Activated CD8-positive, alpha-beta memory T cell treated with anti-CD3 and anti-CD28 coated beads, Interleukin-2, amount 50 U/mL, for 1 hour (primary cell): Measurements from ENCODE around the gene SUN5.

Experiments
- DNase-seq: peaks from one replicate; pipeline ENCODE4 v3.0.0-alpha.2; 2020; ENCODE audit errors: extremely low read depth

The SUN5 gene

DNA sequence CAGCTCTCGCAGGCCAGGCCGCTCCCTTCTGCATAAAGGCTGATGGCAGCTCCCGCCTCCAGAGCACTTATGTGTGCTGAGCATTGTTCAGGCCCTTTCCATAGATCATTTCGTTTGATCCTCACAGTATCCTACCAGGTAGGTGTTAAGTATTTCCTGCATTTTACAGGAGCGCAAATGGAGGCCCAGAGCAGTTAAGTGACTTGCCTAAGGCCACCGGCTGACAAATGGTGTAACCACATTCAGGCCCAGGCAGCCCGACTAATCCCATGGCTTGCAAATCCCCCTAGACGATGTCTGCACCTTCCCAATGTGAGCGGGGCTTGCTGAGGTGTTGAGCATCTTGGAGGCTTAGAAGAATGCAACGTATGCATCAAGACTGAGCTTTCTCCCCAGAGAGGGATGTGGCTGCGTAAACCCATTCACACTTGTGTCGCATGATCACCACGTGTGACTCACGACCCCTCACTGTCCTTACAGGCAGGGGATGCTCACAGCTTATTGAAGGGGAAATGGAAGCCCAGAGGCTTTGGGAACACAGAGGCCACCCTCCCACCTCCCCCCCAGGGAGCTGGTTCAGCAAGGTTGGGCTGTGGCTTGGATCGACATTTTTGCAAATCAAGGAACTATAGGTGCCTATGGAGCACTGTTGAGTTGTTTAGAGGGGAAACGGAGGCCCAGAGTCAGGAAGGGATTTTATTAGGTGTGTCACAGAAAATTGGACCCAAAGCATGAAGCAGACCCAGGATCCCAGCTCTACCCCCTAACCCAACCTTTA is 10.3 kb upstream of the SUN5 start:
- no peak for DNase-seq

DNA sequence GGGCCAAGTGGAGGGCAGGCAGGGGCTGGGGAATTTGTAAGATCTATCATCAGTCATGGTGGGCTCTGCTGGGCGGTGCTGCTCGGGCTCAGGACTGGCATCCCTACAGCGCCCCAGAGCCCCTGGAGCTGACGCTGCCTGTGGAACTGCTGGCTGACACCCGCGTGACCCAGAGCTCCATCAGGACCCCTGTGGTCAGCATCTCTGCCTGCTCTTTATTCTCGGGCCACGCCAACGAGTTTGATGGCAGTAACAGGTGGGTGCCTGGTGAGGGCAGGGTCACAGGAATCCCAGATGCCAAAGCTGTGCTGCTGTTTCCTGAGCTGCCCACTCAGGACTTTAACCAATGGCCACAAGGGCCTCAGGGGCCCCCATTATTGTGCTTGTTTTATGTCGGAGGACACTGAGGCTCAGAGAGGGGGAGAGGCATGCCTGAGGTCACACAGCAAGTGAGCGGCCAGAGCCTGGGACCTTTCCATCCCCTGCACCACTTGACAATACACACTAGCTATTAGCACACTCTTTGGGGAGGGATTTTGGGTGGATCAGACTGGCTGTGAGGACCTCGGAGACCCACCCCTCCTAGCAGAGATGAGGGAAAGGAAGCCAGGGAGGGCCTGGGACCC is 9.6 kb upstream of the SUN5 start:
- DNase-seq: no peak

DNA sequence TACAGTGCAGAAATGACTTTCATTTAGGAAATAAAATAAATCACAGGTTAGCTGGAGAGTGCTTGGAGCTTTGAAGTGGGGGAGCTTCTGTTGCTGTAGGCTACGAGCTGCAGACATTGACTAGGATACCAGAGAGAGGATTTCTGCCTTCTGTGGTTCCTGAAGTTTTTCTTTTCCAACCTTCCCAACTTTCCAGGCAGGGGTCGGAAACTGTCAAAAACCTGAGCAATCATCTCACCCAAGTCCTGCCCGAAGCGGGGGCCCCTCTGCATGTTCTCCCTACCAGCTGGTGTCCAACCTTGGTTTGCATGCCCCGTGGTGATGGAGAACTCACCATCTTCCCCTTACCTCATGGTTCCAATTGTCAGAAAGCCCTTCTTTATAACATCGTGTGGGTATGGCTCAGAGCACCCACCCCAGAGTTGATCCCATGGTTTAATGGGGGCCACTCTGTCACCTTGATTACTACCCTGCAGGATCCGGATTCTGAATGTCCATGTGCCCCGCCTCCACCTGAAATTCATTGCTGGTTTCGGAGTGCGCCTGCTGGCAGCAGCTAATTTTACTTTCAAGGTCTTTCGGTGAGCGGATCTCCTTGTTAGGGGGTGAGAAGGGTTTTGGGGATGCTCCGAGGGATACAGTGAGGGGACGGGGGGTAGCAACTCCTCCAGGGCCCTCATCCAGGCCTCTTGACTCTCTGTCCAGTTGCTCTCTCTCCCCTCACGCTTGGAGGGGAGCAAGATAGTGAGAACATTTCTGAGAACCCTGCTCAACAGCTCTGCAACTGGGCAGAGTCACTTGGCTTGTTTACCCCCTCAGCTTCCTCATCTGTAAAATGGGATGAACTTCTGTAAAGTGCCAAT is 8.3 kb upstream of the SUN5 start:
- no peak for DNase-seq

DNA sequence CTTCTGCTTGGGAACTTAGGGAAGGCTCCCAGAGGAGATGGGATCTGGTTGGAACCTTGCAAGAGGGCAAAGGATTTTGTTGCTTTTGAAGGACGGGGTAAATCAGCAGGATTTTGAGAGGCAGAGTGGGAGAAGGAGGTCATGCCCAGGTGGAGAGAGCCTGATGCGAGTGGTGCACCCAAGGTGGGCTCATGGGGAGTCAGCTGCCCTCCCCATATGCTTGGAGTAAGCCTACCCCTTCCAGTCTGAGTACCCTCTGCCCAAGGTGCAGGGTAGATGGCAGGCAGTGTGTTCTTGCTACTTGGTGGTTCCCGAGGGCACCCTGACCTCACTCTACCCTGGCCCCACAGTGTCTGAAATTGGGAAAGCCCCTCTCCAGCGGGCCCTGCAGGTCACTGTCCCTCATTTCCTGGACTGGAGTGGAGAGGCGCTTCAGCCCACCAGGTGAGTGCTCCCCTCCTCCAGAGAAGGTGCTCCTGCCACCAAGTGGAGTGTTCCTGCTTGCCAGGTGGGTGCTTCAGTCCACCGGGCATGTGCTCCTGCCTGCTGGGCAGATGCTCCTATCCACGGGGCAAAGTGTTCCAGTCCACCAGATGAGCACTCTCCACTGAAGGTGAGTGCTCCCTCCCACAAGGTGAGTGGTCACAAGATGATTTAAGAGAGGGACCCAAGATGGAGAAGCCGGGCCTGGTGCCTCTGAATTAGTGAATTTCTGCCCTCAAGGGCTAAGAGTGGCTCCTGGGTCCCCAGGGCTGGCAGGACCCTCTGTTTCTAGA is 6.6 kb upstream of the SUN5 start:
- no peak for DNase-seq

DNA sequence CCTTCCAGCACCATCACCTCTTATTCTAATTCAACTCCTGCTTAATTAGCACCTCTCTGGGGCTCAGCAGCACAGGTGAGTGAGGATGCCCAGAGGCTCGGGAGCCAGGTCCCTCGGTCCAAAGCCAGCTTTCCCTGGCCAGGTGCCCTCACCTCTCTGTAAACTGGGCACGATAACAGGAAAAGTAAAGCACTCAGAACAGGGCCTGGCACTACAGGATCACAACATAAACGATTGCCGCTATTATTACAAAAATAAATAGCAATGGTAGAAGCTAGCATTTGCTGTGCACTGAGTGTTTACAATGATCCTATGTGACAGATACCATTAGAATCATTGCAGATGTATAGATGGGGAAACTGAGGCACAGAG is 5.9 kb upstream of the SUN5 start:
- DNase-seq: no peak

DNA sequence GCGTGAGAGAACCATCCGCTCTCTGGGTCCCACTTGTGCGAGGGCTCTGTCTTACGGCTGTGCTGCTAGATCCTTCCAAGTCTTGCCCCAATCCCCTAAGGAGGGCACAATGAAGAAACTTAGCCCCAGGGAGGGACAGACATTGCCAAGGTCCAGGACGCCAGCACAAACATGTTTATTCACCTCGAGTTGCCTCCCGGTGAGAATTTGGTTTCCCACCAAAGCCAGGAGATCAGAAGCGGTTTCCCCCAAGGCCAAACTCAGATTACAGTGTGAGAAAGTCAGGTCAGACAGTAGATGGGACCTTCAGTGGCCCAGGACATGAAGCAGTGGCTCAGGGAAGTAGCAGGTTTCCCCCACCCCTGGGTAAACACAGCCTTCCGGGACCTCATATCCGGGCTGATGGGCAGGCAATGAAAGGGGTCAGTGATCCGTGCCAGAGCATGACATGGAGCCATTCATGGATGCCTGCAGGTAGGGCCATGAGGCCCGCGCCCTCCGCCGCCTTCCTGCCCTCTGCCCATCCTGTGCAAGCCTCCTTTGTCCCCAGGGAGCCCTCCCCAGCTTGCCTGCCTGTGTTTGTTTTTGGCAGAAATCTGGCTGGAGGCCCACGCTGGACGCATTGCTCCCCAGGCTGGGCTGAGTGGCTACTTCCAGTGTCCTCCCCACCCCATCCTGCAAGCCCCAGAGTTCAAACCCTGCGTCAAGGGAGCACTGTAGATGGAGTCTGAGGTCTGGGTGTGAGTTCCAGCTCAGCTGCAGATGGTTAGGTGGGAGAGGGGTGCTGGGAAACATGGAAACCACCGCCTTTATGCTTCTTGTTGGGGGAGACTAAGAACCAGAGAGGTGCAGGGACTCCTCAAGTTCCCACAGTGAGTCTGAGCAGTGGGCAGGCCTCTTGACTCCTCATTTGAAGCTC is 5.2 kb upstream of the SUN5 start:
- DNase-seq: no peak

DNA sequence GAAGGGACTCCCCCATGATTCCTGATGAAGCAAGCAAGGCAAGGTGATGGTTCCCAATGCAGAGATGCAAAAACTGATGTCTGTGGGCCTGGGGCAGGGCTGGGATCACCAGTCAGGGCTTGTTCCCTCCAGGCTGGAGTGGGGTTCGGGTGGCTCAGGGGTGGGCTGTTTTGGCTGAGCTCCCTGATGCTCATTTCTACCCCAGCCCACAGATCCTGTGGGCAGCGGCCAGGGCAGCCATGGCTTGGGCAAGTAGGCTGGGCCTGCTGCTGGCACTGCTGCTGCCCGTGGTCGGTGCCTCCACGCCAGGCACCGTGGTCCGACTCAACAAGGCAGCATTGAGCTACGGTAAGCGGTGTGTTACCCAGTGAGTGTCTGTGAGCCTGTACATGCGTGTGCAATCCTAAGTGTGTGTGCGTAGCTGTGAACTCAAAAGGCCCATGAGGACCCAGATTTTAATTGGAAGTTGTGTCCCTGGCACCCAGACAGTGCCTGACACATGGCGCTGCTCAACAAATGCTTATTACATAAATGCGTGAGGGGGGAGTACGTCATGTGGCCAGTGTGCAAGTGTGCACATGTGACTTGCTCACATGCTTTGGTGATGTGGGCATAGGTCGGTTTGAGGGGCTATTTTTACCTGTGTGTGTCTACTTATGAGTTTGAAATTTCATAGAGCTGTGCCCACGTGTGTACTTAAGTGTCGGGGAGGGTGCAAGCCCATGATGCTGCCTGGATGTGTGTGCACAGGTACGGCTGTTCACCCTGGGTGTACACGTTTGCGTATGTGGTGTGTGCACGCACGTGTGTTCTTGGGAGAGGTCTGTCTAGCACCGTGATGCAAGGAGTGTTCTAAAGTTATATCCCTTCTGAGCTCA is 4.3 kb upstream of the SUN5 start:
- DNase-seq: no peak

DNA sequence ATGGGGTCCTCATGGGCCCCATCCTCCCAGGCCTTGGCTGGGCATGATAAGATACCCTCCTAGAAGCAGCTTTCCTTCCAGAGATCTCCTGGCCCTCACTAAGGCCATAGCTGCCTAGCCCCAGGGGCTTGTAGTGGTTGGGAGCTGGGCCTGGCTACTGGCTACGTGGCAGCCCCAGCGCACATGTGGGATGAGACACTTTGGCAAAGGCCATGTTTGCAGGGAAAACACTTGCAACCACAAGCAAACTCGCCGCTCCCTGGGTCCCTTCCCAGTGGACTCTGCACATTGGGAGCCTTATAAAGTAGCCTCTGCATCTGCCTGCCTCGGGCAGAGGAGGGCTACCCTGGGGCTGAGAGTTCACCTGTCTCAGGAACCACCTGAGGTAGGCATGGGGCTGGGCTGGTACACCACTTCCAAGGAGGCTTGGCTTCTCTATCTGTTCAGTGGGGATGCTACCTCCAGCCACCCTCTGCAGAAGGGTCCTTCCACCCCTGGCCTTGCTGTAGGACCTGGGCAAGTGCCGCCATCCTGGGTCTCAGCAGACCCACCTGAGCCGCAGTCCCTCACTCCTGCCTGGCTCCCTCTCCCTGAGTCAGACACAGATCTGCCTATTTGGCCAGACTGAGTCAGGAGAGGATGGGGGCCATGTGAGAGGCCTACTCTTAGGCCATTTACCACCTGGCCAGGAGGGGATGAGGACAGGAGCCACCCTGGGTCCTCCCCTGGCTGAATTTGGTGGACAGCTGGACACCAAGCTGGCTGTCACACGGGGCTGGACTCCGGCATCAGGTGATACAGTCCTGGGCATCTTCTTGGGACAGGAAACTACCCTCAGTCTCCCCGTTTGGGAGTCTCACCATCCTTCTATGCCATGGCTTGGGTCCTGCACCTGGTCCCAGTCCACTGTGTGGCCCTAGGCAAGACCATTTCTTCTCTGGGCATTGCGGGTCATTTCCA is 3.4 kb upstream of the SUN5 start, which contains the start of gene BPIFB2:
Gene BPIFB2, plus strand, starts transcription at position 329 of the 960 bp plus-strand sequence. CDS start 871 bp downstream, outside the sequence.
- DNase-seq: no peak

GRCh38 chr20:33006776-33007375 is 2.6 kb upstream of the SUN5 start:
- DNase-seq: no peak

DNA sequence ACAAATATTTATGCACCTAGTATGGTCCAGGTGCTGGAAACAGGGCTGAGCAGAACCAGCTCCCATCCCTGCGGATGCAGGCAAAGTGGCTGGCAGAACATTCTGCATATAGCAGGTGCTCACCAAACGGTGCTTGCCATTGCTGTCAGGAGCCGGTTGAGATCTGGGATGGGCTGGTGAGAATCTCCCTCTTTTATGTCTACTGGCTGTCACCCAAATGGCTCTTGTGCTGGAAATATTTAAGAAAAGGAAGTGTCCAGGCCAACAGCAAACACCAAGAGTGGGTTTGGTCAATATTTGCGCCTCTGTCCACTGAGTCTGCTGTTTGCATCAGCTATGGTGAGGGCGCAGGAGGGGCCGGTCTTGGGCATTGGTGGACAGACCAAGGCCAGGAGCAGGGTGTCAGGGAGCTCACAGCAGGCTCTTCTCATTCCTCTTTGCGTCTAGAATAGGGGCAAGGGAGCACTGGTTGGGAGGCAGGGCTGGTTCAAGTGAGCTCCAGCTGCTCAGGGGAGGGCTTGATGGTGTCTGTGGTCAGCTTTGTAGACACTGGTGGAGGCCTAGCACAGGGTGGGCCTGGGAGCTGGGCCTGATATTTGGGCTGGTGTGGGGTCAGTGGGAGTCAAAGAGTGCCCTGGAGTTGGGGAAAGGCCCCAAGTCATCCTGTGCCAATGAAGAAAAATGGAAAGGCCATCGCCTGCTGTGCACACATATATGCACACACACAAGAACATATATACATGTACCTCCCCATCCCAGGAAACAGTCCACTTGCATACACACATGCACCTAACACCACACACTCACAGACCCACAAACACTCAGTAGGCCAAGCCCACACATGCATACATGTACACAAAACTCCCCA is 1.9 kb upstream of the SUN5 start:
- DNase-seq: no peak

- no peak for DNase-seq
These were observed 916 bp upstream of the SUN5 start for GRCh38 chr20:33005132-33005566.

- no peak for DNase-seq
These were observed 2.0 kb downstream of the SUN5 start for GRCh38 chr20:33002087-33002808.

DNA sequence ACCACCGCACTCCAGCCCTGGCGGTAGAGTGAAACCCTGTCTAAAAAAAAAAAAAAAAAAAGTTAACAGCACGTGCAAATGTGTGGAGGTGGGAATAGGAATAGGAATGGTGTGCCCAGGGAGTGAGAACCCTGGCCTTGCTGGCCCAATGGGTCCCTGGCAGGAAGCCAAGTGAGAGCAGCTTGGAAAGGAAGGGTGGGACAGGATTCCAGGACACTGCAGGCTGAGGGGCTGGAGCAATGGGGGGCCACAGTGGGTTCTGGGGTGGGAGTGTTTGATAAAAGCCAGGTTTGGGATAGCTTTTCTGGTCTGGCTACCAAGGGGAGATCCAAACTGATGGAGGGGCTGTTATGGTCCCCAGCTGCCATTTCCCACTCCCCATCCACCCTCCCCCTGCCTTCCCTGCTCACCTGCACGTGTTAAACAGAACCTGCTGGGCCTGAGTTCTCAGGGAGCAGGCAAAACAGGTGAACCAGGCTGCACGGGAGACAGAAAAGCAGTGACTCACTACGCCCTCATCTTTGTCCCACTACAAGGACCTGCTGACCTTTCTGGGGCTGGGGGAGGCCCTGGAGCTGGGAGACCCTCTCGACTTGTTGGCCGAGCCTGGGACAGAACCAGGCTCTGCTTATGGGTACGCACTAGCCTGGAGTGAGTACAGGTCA is 3.3 kb downstream of the SUN5 start:
- DNase-seq: no peak

GRCh38 chr20:32999603-33000250 is 4.5 kb downstream of the SUN5 start:
- no peak for DNase-seq

GRCh38 chr20:32997431-32997830 is 6.8 kb downstream of the SUN5 start:
- no peak for DNase-seq
